Upper lobe of left lung (tissue), 4 donors: ENCODE data around the gene NXF1.

ENCODE experiments used
- POLR2AphosphoS5 ChIP-seq, 2 donors: sonication (generic); formaldehyde crosslinking; IDR thresholded peaks; one replicate each; pipeline ENCODE4 v1.5.1; 2017; ENCODE audit warnings: antibody characterized with exemption in 2 of 2
- TF ChIP-seq, protein P1 (sequence below), 6 experiments: fragments of 450-650 bp in 4 of 6; fragments of 200-600 bp in 2 of 6; sonication (generic) in 2 of 6; IDR thresholded peaks; one replicate each; pipeline ENCODE4 v1.5.1; 2016 to 2019; ENCODE audit warnings: antibody characterized with exemption in 6 of 6

DNA sequence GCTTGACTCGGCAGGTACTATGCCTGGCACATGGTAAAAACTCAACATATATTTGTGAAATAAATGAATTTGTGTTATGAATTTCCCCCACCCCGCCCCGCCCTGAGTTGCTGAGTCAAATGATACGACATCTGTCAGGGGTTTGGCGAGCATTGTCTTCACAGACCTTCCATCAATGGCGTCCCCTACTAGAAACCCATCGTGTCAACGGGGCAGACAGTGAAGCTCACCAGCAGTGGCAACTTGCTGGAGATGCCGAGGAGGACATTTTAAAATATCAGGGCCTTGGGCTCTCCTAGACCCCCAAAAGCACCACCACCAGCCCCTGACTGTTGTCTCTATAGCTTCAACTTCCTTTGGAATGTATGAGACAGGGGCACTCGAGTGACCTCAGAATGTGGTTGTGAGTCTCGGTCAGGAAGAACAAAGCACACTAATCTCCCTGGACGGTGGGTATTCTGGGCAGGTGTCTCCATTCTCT lies 761 bp upstream of the NXF1 start:
- TF ChIP-seq, protein P1, sequence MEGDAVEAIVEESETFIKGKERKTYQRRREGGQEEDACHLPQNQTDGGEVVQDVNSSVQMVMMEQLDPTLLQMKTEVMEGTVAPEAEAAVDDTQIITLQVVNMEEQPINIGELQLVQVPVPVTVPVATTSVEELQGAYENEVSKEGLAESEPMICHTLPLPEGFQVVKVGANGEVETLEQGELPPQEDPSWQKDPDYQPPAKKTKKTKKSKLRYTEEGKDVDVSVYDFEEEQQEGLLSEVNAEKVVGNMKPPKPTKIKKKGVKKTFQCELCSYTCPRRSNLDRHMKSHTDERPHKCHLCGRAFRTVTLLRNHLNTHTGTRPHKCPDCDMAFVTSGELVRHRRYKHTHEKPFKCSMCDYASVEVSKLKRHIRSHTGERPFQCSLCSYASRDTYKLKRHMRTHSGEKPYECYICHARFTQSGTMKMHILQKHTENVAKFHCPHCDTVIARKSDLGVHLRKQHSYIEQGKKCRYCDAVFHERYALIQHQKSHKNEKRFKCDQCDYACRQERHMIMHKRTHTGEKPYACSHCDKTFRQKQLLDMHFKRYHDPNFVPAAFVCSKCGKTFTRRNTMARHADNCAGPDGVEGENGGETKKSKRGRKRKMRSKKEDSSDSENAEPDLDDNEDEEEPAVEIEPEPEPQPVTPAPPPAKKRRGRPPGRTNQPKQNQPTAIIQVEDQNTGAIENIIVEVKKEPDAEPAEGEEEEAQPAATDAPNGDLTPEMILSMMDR (IDR thresholded peaks at IDR 0.05) = no peak
- no peak for TF ChIP-seq POLR2AphosphoS5 (IDR thresholded peaks at IDR 0.05)
